ENCODE results near the gene TMPRSS3. TPM values are rescaled to one million over a fixed set of nuclear protein-coding genes. Genes with fewer than 3 reads are reported as not detected.

The TMPRSS3 gene
- total and polyA plus RNA-seq, 9 of the 15 experiments (the other 6 are each of a cell fraction or from before 2014, with no cell fraction given), result 0.07 TPM; not detected in 8

GRCh38 chr21:42443876-42444744 lies 48.3 kb upstream of the TMPRSS3 start (continued):
- TF ChIP-seq PBX2 (CRISPR knock-in tag; IDR thresholded peaks at IDR 0.05; ENCODE audit: low read depth) (no peak), PBX2 (tag; conservative IDR thresholded peaks at IDR 0.05; ENCODE audit: low read depth) (no peak)

GRCh38 chr21:42443181-42443785 lies 47.4 kb upstream of the TMPRSS3 start:
- Histone ChIP-seq H3K4me2 (ENCODE audit: insufficient read depth, low read length) (no peak overlapping the region), H3K27ac (ENCODE audit: extremely low read depth, low read depth, low read length) (no peak overlapping the region), H2AFZ (ENCODE audit: low read depth, low read length) (no peak overlapping the region), H3K4me3 (no peak overlapping the region), H3K79me2 (ENCODE audit: control insufficient read depth, insufficient read depth, low read length) (no peaks in the 10 kb centered on the region), H3K9ac (ENCODE audit: insufficient read depth in 1 of 2, low read depth in 2 of 2, low read length in 2 of 2) (no peak overlapping the region), H4K20me1 (replicated peaks; ENCODE audit: control insufficient read depth, insufficient read depth, low read length) (peaks cover 3% of the 10 kb centered on the region; the same call in 1 of the 2 replicates), H3K4me1 (replicated peaks in 1 of 2; ENCODE audit: control insufficient read depth in 2 of 2, insufficient read depth in 2 of 2, low read length in 2 of 2) (peaks cover 0 to 5% of the 10 kb centered on the region in 2 experiments; a peak in 1 of 5 replicates), H3K36me3 (ENCODE audit: control insufficient read depth, insufficient read depth, low read length) (no peaks in the 10 kb centered on the region), H3K9me3 (replicated peaks; ENCODE audit: control insufficient read depth, insufficient read depth, low read depth, low read length) (no peaks in the 10 kb centered on the region), H3K9me1 (ENCODE audit: control insufficient read depth, insufficient read depth, low read length) (no peaks in the 10 kb centered on the region), H3K27me3 (ENCODE audit: control insufficient read depth in 2 of 2, insufficient read depth in 2 of 2, low read length in 2 of 2) (peaks cover 3 to 36% of the 10 kb centered on the region in 2 experiments; a peak in 3 of 5 replicates)
- intact Hi-C loops (cut with micrococcal nuclease), result no loop called here
- ChIA-PET CTCF (ENCODE audit: low intra/inter-chr PET ratio) (no interaction called here), POLR2A (no interaction called here)
- no peak for DNase-seq (ENCODE audit: extremely low read depth in 1 of 4, low spot score in 3 of 4)
- WGBS (ENCODE audit: insufficient coverage, low coverage, missing lambda C conversion rate), result 11% methylated on average over 15 of the region's 15 CpGs
- BruUV-seq (replicated peaks), result no TSS peak
- ATAC-seq, result no peak
- in situ Hi-C loops (cut with MboI), result loop anchor here (10.0 kb wide), 1 partner anchor 128 kb away; the partner anchor contains the start of gene TFF3
- no peak for FAIRE-seq
- TF ChIP-seq MEIS2 (IDR thresholded peaks at IDR 0.05; ENCODE audit: partially characterized antibody) (no peak), ZKSCAN1 (IDR thresholded peaks at IDR 0.05; ENCODE audit: low read depth, low read length) (no peak), RREB1 (CRISPR knock-in tag; IDR thresholded peaks at IDR 0.05) (no peak), EWSR1 (IDR thresholded peaks at IDR 0.05; ENCODE audit: borderline replicate concordance, low read depth, partially characterized antibody) (no peak), ZNF384 (IDR thresholded peaks at IDR 0.05; ENCODE audit: low read depth, low read length) (no peak), ZBTB7A (IDR thresholded peaks at IDR 0.05; ENCODE audit: borderline replicate concordance, control insufficient read depth, low read depth, low read length) (no peak), YBX1 (IDR thresholded peaks at IDR 0.05) (no peak), MTF1 (CRISPR knock-in tag; IDR thresholded peaks at IDR 0.05; ENCODE audit: borderline replicate concordance) (no peak)
